PC-9 (cell line): ENCODE measurements around the gene FXYD6.

Source experiments
- CTCF ChIP-seq: fragments of 200-600 bp; sonication (generic); conservative IDR thresholded peaks from 2 replicates; pipeline ENCODE4 v1.6.1; 2017; ENCODE audit warnings: mixed run types, antibody characterized with exemption, mild to moderate bottlenecking, moderate library complexity
- EZH2 ChIP-seq: fragments of 200-600 bp; sonication (generic); IDR thresholded peaks from 2 replicates; pipeline ENCODE4 v1.8.0; 2017; ENCODE audit warnings: antibody characterized with exemption, low read depth

DNA sequence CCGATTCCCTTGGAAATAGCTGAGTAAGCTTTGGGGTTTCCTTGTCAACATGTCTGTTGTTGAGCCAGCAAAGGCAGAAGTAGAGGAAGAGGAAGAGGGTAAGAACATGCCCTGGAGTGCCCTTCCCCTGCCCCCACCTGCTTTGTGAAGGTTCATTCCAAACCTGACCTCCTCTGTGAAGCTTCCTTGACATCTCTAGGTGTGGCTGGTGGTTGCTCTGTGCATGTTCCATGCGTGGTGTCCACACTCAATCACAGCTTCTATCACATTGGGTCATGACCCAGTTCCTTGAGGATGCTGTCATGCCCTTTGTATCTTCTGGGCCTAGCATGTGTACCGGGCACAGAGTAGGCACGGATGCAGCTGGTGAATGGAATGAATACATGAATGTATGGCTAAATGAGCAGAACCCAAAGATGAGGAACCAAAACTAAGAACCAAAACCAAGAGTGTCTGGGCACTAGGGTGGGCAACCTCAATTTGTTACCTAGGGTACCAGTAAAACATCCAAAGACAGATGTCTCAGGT, 23.7 kb upstream of the FXYD6 start:
- TF ChIP-seq CTCF: no peak
- TF ChIP-seq EZH2: no peak
